DOHH2 (cell line): ENCODE data around the gene TNFRSF25.
"Not testable (repeated sequence)": the region's sequence is repeated elsewhere in the genome, so short reads cannot be mapped to it uniquely, and the experiment has no call there.

ENCODE experiments used
- CTCF ChIP-seq: fragments of 200-600 bp; sonication (generic); IDR thresholded peaks from one replicate; pipeline ENCODE4 v1.5.1; 2014; ENCODE audit warnings: antibody characterized with exemption, mild to moderate bottlenecking, low read depth, low read length; ENCODE audit not compliant: poor library complexity, severe bottlenecking
- EZH2phosphoT487 ChIP-seq: fragments of 200-600 bp; sonication (generic); IDR thresholded peaks from 2 replicates; pipeline ENCODE4 v1.6.1; 2017; ENCODE audit warnings: borderline replicate concordance, mild to moderate bottlenecking, antibody characterized with exemption, low read length, moderate library complexity, mixed read lengths

- not testable (repeated sequence) for TF ChIP-seq CTCF, EZH2phosphoT487
These were observed 20.0 kb downstream of the TNFRSF25 start for GRCh38 chr1:6445929-6446328.
